ENCODE measurements around the gene LPO.

LPO gene

DNA sequence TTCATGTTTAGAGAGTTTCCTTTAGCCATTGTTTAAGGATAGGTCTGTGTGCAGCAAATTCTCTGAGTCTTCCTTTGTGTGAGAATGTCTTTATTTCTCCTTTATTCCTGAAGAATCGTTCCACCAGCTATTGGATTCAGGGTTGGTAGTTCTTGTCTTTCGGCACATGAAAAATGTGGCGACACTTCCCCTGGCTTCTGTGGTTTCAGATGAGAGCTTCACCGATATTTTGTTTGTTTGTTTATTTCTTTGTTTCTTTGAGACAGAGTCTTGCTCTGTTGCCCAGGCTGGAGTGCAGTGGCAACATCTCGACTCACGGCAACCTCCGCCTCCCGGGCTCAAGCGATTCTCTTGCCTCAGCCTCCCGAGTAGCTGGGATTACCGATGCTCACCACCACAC, 23.8 kb downstream of the LPO start:
- no peak for DNase-seq (ENCODE audit: low read depth in 3 of 3)

DNA sequence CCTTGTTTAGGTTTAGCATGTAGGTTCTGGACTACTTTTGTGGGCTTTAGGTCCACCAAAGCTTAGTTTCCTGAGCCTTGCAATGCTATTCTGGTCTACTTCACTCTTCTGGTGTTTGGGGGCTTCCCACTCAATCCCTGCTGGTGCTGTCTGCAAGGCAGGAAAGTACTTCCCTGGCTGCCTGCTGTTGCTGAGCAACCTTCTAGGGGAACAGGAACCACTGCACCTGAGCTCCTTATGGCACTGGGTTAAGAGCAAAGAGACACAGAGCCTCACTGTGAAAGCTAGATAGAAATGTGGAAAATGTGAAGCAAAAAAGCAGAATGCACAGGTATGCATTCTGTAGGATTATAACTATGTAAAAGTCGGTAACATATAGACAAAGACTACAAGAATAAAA, 25.4 kb downstream of the LPO start:
- no peak for DNase-seq (ENCODE audit: low read depth in 3 of 3)

DNA sequence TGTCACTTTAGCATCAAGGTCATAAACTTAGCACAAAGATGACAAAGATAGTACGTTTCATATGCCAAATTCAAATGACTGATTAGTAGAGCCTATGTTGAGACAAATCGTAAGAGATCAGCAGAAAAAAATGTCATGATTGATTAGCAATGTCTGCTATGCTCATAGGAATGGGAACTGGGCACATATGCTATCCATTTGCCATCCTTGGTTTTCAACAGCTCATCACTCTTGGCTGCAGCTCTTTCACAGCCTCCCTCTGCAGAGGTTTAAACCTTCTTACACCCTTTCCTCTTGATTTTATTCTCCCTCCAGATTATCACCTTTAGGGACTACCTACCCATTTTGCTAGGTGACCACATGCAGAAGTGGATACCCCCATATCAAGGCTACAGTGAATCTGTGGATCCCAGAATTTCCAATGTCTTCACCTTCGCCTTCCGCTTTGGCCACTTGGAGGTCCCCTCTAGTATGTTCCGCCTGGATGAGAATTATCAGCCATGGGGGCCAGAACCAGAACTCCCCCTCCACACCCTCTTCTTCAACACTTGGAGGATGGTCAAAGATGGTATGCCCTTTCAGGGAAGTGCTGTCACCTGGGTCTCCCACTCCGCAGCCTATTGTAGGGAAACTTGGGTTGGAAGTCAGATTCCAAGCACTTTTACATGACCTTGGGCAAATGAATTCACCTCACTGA, 26.2 kb downstream of the LPO start:
- DNase-seq (ENCODE audit: low read depth in 3 of 3): no peak

DNA sequence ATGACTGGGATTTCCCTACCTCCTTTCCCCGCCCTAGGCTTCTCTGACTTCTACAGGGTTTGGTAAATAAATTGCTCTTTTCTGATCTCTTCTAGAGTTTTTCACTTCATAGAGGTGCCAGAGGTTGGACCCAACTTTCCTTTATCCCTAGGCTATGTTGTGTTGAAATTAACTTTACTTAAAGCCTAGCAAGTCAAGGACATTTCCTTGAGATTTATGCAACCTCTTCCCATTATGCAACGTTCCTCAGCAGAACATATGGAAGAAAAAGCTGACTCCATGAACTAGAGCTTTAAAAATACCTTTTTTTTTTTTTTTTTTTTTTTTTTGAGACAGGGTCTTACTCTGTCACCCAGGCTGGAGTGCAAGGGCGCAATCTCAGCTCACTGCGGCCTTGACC, 26.9 kb downstream of the LPO start:
- no peak for DNase-seq (ENCODE audit: low read depth in 3 of 3)

DNA sequence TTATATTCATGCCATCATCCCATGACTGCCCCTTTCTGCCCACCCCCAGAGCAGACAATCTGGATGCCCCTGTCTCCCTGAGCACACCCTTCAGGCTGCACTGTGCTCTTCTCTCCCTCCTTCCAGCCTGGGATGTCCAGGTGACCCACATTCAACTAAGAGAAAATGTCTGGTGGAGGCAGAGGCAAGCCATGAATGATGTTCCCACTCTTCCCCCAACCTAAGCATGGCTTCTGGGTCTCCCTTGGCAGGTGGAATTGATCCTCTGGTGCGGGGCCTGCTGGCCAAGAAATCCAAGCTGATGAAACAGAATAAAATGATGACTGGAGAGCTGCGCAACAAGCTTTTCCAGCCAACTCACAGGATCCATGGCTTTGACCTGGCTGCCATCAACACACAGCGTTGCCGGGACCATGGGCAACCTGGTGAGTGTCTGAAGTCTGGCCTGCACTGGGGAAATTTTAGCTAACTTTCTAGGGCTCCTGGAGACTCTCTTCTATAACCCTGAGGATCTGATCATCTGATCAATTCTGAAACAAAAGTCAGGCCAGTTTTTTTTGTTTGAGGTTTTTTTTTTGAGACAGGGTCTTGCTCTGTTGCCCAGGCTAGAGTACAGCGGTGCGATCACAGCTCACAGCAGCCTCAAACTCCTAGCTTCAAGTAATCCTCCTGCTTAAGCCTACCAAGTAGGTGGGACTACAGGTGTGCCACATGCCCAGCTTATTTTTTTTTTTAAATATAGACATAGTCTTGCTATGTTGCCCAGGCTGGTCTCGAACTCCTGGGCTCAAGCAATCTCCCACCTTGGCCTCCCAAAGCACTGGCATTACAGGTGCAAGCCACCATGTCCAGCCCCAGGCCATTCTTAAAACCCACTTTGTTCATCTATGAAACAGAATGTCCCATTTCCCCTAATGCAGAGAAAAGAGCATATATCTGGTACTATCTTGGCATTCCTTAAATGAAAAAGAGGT, 27.8 kb downstream of the LPO start:
- DNase-seq (ENCODE audit: low read depth in 3 of 3): no peak

DNA sequence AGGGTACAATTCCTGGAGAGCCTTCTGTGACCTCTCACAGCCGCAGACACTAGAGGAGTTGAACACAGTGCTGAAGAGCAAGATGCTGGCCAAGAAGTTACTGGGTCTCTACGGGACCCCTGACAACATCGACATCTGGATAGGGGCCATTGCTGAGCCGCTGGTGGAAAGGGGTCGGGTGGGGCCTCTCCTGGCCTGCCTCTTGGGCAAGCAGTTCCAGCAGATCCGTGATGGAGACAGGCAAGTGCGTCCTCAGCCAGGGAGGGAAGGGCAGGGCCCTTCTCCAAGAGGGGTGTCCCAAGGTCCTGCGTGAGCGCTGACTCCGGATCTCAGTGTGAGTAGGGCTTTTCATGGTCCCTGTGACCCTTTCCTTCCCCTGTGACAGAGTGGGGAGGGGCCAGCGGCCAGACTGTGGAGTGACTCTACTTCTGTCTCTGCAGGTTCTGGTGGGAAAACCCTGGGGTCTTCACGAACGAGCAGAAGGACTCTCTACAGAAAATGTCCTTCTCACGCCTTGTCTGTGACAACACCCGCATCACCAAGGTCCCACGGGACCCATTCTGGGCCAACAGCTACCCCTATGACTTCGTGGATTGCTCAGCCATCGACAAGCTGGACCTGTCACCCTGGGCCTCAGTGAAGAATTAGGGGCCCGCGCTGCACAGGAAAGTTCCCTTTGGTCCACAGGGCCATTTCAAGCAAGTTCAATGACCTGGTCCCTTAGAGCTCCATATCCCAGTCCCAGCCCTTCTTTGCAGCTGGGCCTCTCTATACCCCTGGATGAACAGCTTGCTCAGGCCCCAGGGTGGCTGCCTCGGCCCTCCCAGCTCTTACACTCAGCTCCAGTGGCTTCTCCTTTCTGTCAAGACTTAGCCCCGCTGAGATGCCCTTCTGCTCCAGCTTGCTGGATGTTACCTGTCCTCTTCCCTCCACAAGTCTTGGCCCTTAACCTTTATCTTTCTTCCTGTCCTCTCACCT, 29.3 kb downstream of the LPO start:
- no peak for DNase-seq (ENCODE audit: low read depth in 3 of 3)

DNA sequence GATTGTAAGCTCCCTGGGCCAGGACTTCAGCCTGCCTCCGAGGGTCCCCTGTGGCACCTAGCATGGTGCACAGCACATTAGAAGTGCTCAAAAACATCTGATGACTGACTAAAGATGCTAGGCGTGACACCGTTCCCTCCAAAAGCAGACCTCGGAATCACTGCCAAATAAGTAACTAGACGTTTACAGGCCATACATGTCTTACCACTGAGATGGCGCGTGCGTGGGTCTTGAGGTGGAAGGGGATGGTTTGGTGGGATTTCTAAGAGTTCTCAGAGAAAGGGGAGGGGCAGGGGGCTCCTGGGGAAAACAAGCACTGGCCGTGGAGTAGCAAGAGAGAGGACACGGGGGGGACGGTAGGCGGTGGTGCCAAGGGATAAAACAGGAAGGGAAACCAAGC, 29.9 kb downstream of the LPO start:
- DNase-seq (ENCODE audit: low read depth in 3 of 3): no peak

DNA sequence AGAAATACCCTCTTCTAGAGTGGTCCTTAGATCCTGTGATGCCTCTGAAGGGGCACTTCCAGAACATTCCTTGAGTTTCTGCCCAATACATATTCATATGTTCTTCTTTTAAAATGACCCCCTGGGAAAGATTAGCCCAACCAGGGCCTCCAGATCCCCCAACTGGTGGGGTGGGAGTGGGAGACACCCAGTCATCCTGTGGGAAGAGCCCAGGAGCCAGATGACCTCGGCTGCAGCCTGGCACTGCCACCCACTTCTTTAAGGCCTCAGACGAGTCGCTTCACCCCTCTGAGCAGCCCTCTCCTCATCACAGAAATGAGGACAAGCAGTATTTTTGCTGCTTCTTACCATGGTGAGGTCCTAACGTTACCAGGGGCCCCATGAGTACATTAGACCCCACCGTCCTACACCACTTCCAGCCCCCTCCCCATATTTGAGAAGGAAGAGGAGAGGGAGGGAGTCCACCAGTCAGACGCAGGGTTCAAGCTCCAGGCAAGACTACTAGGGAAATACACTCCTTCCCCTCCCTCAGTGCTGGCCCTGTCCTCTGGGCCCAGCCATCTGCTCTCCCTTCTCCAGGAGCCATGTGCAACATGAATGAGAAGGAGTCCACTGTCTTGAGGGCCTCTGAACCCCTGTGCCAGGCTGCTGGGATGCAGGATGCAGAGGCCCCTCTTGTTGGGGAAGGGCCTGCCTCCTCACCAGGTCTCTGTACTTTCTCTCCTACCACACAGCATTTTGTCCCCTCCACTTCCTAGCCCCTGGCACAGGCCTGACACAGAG, 30.6 kb downstream of the LPO start:
- no peak for DNase-seq (ENCODE audit: low read depth in 3 of 3)

DNA sequence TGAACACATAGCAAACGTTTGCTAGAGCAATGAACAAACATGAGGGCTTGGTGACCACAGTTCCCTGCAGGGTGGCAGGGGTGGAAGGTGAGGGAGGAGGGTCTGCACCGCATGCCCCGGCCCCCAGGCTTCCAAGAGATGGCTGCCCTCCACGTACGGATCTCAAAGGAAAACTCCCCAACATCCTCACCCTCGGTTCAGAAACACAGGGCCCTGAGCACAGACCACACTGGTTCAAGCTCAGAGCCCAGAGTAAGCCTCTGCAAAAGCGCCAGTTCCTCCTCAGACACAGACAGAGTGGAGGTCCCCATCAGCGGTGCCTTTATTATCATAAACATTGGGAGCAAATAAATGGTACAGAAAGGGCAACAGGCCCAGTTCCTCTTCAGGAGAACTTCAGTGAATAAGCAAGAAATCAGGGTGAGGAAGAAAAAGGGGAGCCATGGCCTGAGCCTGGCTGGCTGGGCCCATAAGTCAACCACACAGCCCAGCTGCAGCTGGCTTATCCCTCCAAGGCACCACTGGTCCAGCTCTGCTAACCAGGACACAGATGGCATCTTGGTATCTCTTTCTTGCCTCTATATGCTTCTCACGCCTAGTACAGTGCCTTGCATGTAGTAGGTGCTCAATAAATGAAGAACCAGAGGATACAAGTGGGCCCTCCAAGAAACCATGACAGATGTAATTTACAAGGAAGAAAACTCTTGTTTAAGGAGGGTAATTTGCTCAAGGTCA, 31.3 kb downstream of the LPO start:
- no peak for DNase-seq (ENCODE audit: low read depth in 3 of 3)

DNA sequence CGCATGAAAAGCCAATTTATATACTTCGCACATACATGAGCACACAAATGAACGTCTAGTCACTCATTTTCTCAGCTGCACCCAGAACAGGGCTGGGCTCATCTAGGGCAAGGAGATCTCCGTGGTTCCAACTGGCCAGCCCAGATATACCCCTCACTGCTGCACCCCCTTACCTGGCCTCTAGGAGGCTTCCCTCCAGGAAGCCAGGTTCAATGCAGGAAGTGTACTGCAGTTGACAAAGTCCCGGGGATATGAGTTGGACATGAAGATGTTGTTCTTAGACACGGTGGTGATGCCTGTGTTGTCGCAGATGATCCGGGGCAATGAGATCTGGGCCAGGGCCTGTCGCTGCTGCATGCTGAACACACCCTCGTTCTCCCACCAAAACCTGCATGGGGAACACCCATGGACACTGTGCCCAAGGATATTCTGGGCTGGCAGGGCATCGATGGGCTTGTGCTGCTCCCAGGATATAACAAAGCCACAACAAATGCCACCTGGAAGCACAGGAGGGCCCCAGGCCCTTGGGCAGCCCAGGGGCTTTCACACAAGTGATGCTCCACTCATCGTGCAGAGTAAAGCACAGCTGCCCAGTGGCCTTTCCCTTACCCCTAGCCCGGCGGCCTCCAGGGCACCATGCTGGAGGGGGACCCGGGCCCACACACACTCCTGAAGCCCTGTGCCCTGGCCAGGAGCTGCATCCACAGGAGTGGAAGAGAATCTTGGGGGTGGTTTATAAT, 32.3 kb downstream of the LPO start:
- DNase-seq (ENCODE audit: low read depth in 3 of 3): no peak

DNA sequence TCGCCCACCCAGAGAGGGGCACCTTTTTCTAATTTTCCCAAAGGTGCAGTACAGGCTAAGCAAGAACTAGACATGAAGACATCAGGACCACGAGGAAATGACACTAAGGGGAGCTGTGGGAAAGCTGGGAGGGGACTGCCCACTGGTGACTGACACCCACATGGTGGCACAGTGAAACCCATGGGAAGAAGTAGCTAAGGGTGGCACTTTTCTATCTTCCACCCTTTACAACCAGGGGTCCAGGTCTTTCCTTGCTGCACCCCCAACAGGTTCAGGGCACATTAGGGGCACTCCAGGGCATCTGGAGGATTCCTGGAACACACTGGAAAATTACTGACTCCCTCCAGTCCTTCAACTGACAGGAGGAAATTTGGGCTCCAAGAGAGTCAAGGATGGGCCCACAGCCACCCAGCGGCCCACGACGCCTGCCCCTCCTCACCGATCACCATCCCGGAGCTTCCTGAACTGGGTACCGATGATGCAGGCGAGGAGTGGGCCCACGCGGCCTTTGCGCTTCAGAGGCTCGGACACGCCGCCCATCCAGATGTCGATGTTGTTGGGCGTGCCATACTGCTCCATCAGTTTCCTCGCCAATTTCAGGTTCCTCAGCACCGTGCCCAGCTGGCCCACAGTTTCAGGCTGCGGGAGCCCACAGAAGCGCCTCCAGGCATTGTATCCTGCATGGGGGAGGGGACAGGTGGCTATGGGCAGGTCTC, 33.0 kb downstream of the LPO start:
- DNase-seq (ENCODE audit: low read depth in 3 of 3): no peak

DNA sequence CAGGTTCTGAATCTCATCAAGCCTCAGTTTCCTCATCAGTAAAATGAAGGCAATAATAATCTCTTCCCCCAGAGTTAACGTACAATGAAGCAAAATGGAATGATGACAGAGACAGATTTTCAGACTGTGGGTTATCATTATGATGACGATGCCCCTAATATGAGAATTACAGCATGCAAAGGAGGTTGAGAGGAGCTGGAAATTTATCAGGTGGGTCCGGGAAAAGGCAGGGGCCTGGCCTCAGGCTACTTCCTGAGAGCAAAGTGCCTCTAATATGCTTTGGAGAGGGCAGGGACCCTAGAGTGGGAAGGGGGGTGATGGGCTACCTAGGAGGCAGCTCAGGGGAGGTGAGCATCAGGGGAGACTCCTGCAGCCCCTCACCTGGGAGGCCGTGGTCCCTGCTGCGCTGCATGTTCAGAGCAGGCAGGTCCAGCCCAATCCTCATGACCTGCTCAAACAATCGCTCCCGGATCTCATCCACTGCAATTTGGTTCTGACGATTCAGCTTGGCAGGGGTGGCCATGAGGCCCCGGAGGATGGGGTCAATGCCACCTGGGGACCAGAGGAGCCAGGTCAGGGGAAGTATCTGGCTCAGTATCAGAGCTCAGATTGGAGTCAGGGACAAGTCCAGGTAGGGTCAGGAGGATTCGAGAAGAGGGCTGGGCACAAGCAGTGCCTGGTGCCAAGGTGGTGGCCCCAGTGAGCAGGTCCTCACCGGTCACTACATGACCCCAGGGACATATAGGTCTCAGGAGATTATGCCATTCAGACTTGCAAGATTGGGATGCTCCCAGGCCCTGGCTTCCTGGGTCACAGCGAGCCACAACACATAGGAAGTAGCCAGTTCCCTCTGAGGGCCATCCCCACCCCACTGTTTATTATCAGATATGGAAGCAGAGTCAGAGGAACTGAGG, 34.2 kb downstream of the LPO start:
- no peak for DNase-seq (ENCODE audit: low read depth in 3 of 3)

DNA sequence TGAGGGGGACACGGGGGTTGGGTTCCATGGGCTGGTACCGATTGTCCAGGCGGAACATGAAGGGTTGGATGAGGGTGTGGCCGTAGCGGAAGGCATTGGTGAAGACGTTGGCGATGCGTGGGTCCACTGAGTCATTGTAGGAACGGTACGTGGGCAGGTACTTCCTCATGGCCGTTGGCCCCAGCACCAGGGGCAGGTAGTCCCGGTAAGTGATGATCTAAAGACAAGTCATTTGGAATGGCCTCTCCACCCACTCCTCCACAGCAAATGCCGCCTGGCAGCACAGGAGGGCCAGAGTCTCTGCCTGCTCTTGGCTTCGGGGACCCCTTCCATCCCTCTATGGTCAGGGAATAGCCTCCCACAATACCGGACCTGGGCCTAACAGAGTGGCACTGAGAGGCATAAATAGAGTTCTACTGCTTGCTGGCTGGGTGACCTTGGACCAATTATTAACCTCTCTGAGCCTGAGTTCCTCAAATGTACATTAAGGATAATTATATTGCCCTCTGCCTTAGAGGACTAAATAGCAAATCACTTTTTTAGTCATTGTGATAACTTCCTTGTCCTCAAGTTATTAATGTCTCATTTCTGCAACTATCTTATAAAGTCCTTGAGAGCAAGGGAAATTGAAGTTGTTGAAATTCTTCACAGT, 35.2 kb downstream of the LPO start:
- DNase-seq (ENCODE audit: low read depth in 3 of 3): no peak

DNA sequence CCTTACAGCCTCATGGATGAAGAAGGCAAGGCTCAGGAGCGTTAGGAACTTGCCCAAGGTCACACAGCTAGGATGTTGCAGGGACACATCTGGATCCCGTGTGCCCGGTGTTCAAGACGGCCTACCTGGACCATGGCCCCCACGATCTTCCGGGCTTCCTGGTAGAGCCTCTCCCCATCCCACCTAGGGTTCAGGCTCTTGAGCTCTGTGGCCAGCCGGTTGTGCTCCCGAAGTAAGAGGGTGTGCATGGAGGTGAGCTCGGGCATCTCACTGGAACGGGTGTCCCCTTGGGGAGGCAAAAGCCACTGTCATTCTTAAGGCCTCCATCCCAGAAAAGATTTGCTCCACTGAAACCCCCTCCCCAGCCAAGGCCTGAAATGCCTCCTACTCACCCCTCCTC, 37.0 kb downstream of the LPO start:
- no peak for DNase-seq (ENCODE audit: low read depth in 3 of 3)

DNA sequence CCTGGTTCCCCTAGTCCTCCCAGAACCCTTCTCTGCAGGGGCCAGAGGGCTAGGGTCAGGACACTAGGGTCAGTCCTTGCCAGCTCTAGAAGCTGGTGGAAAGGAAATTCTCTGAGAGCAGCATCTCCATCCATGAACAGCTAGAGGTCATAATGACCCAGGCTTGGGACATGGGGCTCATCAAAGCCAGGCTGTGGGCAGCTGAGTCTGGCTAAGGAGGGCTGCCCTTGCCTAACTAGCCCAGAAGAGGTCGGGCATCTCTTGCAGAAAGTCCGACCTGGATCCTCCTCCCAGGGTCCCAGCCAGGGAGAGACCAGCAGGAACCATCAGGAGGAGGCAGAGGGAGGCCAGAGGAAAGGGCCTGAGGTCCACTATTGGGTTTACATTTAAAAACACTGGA, 38.0 kb downstream of the LPO start:
- no peak for DNase-seq (ENCODE audit: low read depth in 3 of 3)

DNA sequence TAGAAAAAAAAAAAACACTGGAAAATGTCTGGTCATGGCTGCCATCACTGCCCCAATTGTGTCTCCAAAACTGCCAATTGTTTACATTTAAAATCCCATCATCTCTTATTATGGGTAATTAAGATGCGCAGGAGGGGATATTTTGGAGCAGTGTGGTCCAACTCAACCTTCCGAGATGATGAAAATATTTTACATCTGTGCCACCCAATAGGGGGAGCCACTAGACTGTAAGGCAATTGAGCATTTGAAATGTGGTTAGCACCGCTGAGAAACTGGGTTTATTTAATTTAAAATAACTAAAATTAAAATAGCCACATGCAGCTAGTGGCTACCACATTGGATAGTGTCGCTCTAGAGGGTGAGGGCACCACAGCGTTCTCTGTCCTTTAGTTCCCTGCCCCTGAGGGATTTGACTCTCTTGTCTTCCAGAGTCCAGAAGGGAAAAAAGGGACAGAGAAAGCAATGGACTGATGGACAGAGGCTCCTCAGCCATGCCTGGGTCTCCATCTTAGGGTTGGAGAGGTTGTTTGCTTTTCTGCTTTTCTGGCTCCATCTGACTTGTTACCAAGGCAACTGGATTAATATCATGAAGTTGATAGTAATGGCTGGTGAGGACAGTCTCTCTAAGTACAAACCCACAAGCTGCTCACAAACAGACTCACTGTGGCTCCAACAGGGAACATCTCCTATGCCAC, 38.9 kb downstream of the LPO start:
- no peak for DNase-seq (ENCODE audit: low read depth in 3 of 3)
